ENCODE data around the gene ITGA2B. TPM values are rescaled to one million over a fixed set of nuclear protein-coding genes. Genes with fewer than 3 reads are reported as not detected.
"Not testable (repeated sequence)": the region's sequence is repeated elsewhere in the genome, so short reads cannot be mapped to it uniquely, and the experiment has no call there.

The ITGA2B gene
- total and polyA plus RNA-seq, 7 experiments from 2014 or later = 0.43 to 19.7 (median 0.67) TPM; not detected in 2

DNA sequence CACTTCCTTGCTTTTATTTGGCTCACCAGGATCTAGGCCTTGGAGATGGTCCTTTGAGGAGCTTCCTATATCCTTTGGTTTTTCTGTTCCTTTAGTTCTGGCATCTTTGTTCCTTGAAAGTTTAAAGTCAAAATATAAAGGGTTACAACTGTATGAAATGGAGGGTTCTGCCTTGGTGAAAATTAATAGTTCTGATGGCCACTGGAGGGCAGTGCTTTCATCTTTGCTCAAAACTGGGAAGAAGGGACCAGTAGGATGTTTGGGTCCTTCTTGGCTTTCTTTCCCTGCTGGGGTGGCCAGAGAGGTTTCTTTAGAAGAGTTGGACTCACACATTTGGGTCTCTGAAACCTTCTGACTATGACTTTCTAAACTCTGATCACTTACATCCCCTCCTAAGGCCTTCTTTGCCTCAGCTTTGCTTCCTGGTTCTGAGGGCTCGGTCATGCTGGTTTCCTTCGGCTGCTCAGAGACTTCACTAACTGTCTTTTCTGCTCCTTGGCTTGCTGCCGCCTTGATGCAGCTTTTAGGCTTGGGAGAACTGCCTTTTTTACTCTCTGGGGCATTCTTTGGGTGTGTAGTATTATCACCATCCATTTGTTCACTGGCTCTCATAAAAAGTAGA lies 10.9 kb upstream of the ITGA2B start:
- Mint-ChIP-seq H3K36me3 (peaks cover 9 to 58% (median 21%) of the 10 kb centered on the region in 5 donors), H3K9me3 (no peaks in the 10 kb centered on the region), H3K27me3 (no peaks in the 10 kb centered on the region), H3K4me3 (no peak overlapping the region), H3K4me1 (peaks cover 0 to 6% (median 0%) of the 10 kb centered on the region in 7 donors), H3K27ac (peak overlapping the region in 2 of 9 donors; percentile 1 to 26)
- ChIA-PET POLR2A (no interaction called here), CTCF (no interaction called here)
- Histone ChIP-seq H3K27ac (ENCODE audit: low read depth, low read length) (no peak overlapping the region), H3K4me3 (ENCODE audit: low read length) (no peak overlapping the region), H3K4me1 (ENCODE audit: control insufficient read depth in 2 of 2, insufficient read depth in 2 of 2, low read length in 2 of 2) (no peaks in the 10 kb centered on the region), H3K9me3 (ENCODE audit: control insufficient read depth in 2 of 3, low read length in 3 of 3) (no peaks in the 10 kb centered on the region), H3K27me3 (ENCODE audit: control insufficient read depth in 2 of 2, insufficient read depth in 2 of 2, low read length in 2 of 2) (no peaks in the 10 kb centered on the region), H3K36me3 (ENCODE audit: control insufficient read depth in 2 of 3, insufficient read depth in 3 of 3, low read length in 3 of 3) (peaks cover 12 to 67% (median 13%) of the 10 kb centered on the region in 3 experiments)
- intact Hi-C loops (cut with micrococcal nuclease) = no loop called here
- no peak for ATAC-seq
- DNase-seq = no peak

DNA sequence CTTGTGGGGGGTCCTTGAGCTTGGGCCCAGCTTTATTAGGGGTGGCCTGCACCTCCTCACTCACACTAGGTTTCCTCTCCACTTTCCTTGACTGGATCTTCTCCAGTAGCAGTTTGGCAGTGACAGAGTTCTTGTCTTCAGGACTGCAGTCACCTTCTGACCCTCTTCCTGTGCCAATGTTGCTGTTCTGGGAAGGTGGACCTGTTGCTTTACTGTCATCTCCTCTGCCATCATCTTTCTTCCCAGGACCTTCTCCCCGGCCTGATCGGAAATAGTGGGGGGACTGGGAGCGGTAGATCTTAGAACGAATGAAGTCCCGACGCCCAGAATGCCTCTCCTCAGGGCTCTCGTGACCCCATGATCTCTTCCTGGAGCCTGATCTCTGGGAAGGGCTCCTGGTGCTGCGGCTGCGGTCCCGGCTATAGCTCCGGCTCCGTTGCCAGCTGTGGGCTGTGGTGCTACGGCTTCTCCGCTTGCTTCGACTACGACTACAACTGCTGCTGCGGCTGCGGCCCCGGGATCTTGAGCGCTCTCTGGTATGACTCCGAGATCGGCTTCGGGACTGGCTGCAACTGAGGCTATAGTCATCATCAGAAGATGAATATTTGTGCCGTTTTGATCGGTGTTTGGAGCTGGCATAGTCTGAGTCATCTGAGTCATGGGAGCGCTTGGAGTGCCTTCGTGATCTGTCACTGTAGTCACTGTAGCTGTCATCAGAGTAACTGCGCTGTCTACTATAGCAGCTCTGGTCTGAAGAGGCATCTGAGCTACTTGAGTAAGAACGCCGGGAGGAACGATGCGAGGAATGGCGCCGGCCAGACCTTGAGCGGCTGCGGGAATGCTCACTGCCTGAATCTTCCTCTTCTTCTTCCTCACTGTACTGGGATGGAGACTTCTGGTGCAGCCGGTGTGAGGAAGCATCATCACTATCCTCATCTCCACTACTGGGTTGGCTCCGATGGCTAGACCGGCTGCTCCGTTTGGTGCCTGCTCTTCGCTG lies 9.5 kb upstream of the ITGA2B start:
- intact Hi-C loops (cut with micrococcal nuclease) = no loop called here
- DNase-seq = no peak
- no peak for ATAC-seq
- Histone ChIP-seq H3K27ac (ENCODE audit: low read depth, low read length) (no peak overlapping the region), H3K4me1 (ENCODE audit: control insufficient read depth in 2 of 2, insufficient read depth in 2 of 2, low read length in 2 of 2) (no peaks in the 10 kb centered on the region), H3K27me3 (ENCODE audit: control insufficient read depth in 2 of 2, insufficient read depth in 2 of 2, low read length in 2 of 2) (no peaks in the 10 kb centered on the region), H3K4me3 (ENCODE audit: low read length) (no peak overlapping the region), H3K9me3 (ENCODE audit: control insufficient read depth in 2 of 3, low read length in 3 of 3) (no peaks in the 10 kb centered on the region), H3K36me3 (ENCODE audit: control insufficient read depth in 2 of 3, insufficient read depth in 3 of 3, low read length in 3 of 3) (peaks cover 9 to 59% (median 12%) of the 10 kb centered on the region in 3 experiments)
- Mint-ChIP-seq H3K36me3 (peaks cover 9 to 54% (median 21%) of the 10 kb centered on the region in 5 donors), H3K27me3 (no peaks in the 10 kb centered on the region), H3K27ac (peak overlapping the region in 3 of 9 donors; percentile 26 to 71 (median 62)), H3K4me1 (peaks cover 0 to 6% (median 0%) of the 10 kb centered on the region in 7 donors), H3K4me3 (no peak overlapping the region), H3K9me3 (no peaks in the 10 kb centered on the region)
- CTCF ChIA-PET = no interaction called here
- POLR2A ChIA-PET = no interaction called here

DNA sequence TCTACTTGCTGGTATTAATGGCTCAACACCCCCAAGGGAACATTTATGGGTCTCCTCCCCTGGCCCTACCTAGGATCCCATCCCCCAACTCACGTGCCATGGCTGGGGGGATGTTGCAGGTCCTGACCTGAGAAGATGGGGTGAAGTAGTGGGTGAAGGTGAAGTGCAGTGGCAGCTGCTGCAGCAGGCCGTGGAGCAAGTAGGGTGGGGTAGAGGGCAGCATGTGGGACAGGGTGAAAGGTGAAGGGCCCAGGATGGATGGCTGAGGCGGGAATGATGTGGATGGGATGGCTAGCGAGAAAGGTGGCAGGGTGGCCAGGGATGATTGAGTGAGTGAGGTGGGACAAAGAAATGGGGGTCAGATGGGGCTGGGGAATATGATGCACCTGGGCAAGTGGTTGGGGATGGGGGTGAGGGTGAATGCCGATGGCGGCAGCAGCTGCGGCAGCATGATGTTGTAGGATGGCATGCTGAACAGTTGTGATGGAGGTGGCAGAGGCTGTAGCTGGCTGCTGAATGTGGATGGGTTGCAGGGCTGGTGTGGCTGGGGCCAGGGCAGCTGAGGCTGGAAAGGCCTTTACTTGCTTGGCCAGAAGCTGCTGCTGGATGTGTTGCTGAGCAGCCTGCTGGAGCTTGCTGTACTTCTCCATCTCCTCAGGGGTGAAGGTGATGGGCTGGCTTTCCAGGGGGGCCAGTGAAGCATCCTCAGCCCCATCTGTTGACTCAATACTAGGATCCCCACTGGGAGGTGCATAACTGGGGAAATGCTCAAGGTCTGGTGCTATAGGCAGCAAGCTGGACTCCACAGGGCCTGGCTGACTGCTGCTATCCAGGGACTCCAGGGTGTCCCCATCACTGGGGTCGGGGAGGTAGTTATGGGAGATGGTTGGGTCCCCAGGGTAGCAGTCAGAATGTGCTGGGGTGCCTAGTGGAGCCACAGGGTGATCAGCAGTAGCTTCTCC lies 8.3 kb upstream of the ITGA2B start:
- H3K4me3 ChIP-seq (ENCODE audit: low read length) = no peak overlapping the region
- H3K4me1 ChIP-seq (ENCODE audit: control insufficient read depth in 2 of 2, insufficient read depth in 2 of 2, low read length in 2 of 2) = no peaks in the 10 kb centered on the region
- H3K27ac Mint-ChIP-seq = peak overlapping the region in 1 of 9 donors; percentile 41
- no peak for DNase-seq
- POLR2A ChIA-PET = no interaction called here
- no peak overlapping the region for H3K27ac ChIP-seq (ENCODE audit: low read depth, low read length)
- H3K36me3 ChIP-seq (ENCODE audit: control insufficient read depth in 2 of 3, insufficient read depth in 3 of 3, low read length in 3 of 3) = peaks cover 8 to 48% (median 12%) of the 10 kb centered on the region in 3 experiments
- no peaks in the 10 kb centered on the region for H3K27me3 ChIP-seq (ENCODE audit: control insufficient read depth in 2 of 2, insufficient read depth in 2 of 2, low read length in 2 of 2)
- intact Hi-C loops (cut with micrococcal nuclease) = no loop called here
- H3K27me3 Mint-ChIP-seq = no peaks in the 10 kb centered on the region
- peaks cover 0 to 5% (median 0%) of the 10 kb centered on the region in 11 donors for H3K9me3 Mint-ChIP-seq
- CTCF ChIA-PET = no interaction called here
- H3K4me3 Mint-ChIP-seq = no peak overlapping the region
- no peaks in the 10 kb centered on the region for H3K9me3 ChIP-seq (ENCODE audit: control insufficient read depth in 2 of 3, low read length in 3 of 3)
- ATAC-seq = no peak
- peaks cover 0 to 9% (median 0%) of the 10 kb centered on the region in 7 donors for H3K4me1 Mint-ChIP-seq
- peaks cover 9 to 53% (median 20%) of the 10 kb centered on the region in 5 donors for H3K36me3 Mint-ChIP-seq

DNA sequence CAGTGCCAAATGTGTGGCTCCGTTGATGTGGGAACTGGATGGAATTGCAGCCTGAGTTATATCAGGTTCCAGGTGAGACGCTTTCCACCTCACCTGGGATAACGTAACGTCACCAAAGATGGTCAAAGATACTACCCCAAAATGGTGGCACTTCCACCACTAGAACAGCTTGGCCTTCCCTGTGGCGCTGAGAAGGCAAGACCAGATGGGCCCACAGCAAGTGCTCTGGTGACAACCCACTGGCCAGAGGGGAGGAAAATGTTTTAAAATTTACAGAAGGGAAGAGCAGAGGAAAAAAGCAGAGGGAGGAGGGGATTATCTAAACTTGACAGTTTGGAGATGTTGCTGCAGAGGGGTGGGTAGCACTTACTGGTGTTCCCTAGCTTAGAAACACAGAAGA lies 7.5 kb upstream of the ITGA2B start:
- ChIA-PET POLR2A (no interaction called here), CTCF (no interaction called here)
- Mint-ChIP-seq H3K4me1 (peaks cover 0 to 6% (median 0%) of the 10 kb centered on the region in 7 donors), H3K27ac (no peak overlapping the region), H3K27me3 (no peaks in the 10 kb centered on the region), H3K36me3 (peaks cover 7 to 47% (median 14%) of the 10 kb centered on the region in 5 donors), H3K4me3 (no peak overlapping the region), H3K9me3 (peaks cover 0 to 5% (median 0%) of the 10 kb centered on the region in 11 donors)
- Histone ChIP-seq H3K9me3 (ENCODE audit: control insufficient read depth in 2 of 3, low read length in 3 of 3) (no peaks in the 10 kb centered on the region), H3K4me3 (ENCODE audit: low read length) (no peak overlapping the region), H3K4me1 (ENCODE audit: control insufficient read depth in 2 of 2, insufficient read depth in 2 of 2, low read length in 2 of 2) (no peaks in the 10 kb centered on the region), H3K27me3 (ENCODE audit: control insufficient read depth in 2 of 2, insufficient read depth in 2 of 2, low read length in 2 of 2) (no peaks in the 10 kb centered on the region), H3K27ac (ENCODE audit: low read depth, low read length) (no peak overlapping the region), H3K36me3 (ENCODE audit: control insufficient read depth in 2 of 3, insufficient read depth in 3 of 3, low read length in 3 of 3) (peaks cover 8 to 43% (median 12%) of the 10 kb centered on the region in 3 experiments)
- no peak for DNase-seq
- ATAC-seq = no peak
- intact Hi-C loops (cut with micrococcal nuclease) = no loop called here

DNA sequence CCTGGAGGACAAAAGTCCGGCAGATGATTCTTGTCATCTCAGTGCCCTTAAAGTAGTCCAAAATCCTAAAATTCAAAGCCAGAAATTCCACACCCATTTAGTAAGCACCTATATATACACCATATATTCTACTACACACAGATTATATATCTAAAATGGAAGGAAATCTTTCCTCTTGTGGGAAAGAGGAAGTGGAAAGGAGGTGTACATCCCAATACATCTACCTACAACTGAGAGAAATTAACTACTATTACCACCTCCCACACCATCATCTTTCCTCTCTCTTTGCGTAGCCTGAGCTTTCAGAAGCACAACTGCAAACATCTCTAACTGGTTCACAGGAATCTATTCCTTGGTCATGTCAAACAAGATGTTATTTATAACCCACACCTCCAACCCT lies 5.4 kb upstream of the ITGA2B start:
- intact Hi-C loops (cut with micrococcal nuclease) = no loop called here
- no peak overlapping the region for H3K4me3 Mint-ChIP-seq
- ChIA-PET CTCF (no interaction called here), POLR2A (no interaction called here)
- peaks cover 0 to 1% (median 0%) of the 10 kb centered on the region in 5 donors for H3K27me3 Mint-ChIP-seq
- DNase-seq = no peak
- Histone ChIP-seq H3K4me1 (ENCODE audit: control insufficient read depth in 2 of 2, insufficient read depth in 2 of 2, low read length in 2 of 2) (no peaks in the 10 kb centered on the region), H3K27ac (ENCODE audit: low read depth, low read length) (no peak overlapping the region), H3K36me3 (ENCODE audit: control insufficient read depth in 2 of 3, insufficient read depth in 3 of 3, low read length in 3 of 3) (peaks cover 0 to 25% (median 6%) of the 10 kb centered on the region in 3 experiments), H3K4me3 (ENCODE audit: low read length) (no peak overlapping the region), H3K9me3 (ENCODE audit: control insufficient read depth in 2 of 3, low read length in 3 of 3) (no peaks in the 10 kb centered on the region), H3K27me3 (ENCODE audit: control insufficient read depth in 2 of 2, insufficient read depth in 2 of 2, low read length in 2 of 2) (no peaks in the 10 kb centered on the region)
- H3K27ac Mint-ChIP-seq = peak overlapping the region in 1 of 9 donors; percentile 36
- peaks cover 0 to 5% (median 0%) of the 10 kb centered on the region in 11 donors for H3K9me3 Mint-ChIP-seq
- ATAC-seq = no peak
- peaks cover 6 to 29% (median 9%) of the 10 kb centered on the region in 5 donors for H3K36me3 Mint-ChIP-seq
- peaks cover 0 to 9% (median under 1%) of the 10 kb centered on the region in 7 donors for H3K4me1 Mint-ChIP-seq

DNA sequence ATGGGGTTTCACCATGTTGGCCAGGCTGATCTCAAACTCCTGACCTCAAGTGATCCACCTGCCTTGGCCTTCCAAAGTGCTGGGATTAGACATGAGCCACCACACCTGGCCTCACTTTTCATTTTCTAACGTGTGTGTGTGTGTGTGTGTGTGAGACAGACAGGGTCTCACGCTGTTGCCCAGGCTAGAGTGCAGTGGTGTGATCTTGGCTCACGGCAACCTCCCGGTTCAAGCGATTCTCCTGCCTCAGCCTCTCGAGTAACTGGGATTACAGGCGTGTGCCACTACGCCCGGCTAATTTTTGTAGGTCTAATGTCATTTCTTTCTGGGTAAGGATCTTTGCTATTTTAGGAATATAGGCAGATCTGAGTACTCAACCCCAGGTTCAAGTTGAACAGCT lies 4.7 kb upstream of the ITGA2B start:
- H3K4me1 ChIP-seq (ENCODE audit: control insufficient read depth in 2 of 2, insufficient read depth in 2 of 2, low read length in 2 of 2); H3K4me3 ChIP-seq (ENCODE audit: low read length); H3K9me3 Mint-ChIP-seq; DNase-seq; intact Hi-C loops (cut with micrococcal nuclease); ATAC-seq; H3K27me3 ChIP-seq (ENCODE audit: control insufficient read depth in 2 of 2, insufficient read depth in 2 of 2, low read length in 2 of 2); H3K9me3 ChIP-seq (ENCODE audit: control insufficient read depth in 2 of 3, low read length in 3 of 3); H3K27ac ChIP-seq (ENCODE audit: low read depth, low read length); H3K27me3 Mint-ChIP-seq; H3K4me3 Mint-ChIP-seq; POLR2A ChIA-PET: not testable (repeated sequence)
- H3K4me1 Mint-ChIP-seq = peaks cover 0 to 16% (median 6%) of the 10 kb centered on the region in 7 donors
- H3K36me3 Mint-ChIP-seq = peaks cover 2 to 24% (median 6%) of the 10 kb centered on the region in 5 donors
- H3K36me3 ChIP-seq (ENCODE audit: control insufficient read depth in 2 of 3, insufficient read depth in 3 of 3, low read length in 3 of 3) = peaks cover 0 to 18% (median 0%) of the 10 kb centered on the region in 3 experiments
- CTCF ChIA-PET = interaction anchor here (0.7 kb wide), 1 partner anchor 1610 kb away, joined by 3 read pairs; no protein-coding TSS in a partner anchor
- peak overlapping the region in 1 of 9 donors; percentile 9 for H3K27ac Mint-ChIP-seq
